GM21529 (cell line): Measurements from ENCODE around the gene RYR1.
A peak's percentile ranks its signal among the peaks of the same experiment; 100 is the strongest.
"Not testable (repeated sequence)": the region's sequence is repeated elsewhere in the genome, so short reads cannot be mapped to it uniquely, and the experiment has no call there.

Experiments
- ATAC-seq: cut with Tn5 transposase; IDR thresholded peaks from one replicate; pipeline ENCODE4 v1.9.1; 2021; ENCODE audit not compliant: unreplicated experiment

Gene RYR1

DNA sequence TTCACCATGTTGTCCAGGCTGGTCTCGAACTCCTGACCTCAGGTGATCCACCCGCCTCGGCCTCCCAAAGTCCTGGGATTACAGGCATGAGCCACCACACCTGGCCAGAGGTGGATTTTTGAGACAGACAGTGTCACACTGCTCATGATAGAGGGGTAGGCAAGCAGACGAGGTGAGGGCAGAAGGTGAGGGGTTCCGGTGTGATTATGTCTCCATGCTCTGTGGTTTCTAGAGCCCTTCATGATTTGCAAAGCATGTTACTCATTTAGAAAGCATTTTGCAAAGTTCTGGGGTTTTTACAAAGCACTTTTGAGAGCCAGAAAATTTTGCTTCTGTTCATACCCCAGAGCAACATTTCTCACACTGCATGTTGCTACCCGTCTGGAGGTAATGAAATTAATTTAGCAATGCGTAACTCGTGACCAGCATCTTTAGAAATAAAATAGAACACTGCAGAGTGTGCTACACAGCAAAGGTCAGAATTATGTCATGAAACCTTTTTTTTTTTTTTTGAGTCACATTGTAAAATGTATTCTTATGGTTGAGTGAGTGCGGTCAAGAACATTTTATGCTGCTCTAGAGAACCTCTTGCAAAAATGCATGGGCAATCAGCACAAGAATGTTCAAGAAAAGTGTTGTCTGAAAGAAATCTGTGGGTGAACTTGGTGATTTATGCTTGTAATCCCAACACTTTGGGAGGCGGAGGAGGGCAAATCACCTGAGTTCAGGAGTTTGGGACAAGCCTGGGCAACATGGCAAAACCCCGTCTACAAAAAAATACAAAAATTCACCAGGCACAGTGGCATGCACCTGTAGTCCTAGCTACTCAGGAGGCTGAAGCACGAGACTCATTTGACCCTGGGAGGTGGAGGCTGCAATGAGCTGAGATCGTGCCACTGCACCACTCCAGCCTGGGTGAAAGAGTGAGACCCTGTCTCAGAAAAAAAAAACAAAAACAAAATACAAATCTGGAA lies 126.2 kb downstream of the RYR1 start:
- ATAC-seq = peak; percentile 74

DNA sequence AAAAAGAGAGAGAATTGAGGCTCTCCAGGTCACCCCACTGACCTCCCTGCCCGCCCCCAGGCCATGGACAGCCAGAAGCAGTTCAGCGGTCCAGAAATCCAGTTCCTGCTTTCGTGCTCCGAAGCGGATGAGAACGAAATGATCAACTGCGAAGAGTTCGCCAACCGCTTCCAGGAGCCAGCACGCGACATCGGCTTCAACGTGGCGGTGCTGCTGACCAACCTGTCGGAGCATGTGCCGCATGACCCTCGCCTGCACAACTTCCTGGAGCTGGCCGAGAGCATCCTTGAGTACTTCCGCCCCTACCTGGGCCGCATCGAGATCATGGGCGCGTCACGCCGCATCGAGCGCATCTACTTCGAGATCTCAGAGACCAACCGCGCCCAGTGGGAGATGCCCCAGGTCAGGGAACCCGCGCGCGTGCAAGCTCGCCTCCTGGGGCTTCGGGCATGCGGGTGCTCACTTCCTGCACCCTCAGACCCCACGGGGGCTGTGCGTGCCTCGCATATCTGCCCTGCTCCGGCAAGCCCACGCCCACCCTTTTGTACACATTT lies 127.6 kb downstream of the RYR1 start:
- no peak for ATAC-seq

DNA sequence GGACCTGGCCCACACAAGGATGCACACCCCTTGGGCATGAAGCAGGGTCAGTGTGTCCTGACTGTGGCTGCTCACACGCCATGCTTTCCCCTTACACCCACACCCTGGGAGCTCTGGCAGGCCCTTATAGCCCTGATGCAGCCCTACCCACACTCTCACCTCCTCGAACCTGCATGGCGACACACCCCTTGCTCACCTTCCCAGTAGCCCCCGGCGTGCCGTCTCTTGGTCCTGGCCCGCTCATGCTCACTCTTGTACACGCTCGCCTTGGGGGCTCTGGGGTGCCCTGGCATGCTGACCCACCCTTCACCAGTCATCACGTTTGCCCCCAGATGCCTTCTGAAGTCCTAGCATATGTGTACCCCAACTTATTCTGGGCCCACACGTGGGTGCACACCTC lies 128.2 kb downstream of the RYR1 start:
- no peak for ATAC-seq

DNA sequence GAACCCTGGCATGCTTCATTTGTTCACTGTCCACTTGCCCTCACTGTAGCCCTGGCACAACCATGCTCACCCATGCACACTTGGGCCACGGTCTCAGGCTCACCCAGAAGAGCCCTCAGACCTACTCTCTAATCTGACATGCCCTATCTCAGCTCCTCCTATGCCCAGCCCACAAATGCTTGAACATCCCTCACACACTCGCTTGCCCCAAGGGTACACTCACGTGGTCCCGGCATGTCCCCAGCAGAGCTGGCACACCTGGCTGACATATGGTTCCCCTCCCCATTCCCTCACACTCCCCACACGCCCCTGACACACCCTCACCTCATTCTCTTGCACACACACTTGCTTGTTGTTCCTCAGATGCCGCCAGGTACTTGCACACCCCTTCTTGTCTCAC lies 128.6 kb downstream of the RYR1 start:
- no peak for ATAC-seq

DNA sequence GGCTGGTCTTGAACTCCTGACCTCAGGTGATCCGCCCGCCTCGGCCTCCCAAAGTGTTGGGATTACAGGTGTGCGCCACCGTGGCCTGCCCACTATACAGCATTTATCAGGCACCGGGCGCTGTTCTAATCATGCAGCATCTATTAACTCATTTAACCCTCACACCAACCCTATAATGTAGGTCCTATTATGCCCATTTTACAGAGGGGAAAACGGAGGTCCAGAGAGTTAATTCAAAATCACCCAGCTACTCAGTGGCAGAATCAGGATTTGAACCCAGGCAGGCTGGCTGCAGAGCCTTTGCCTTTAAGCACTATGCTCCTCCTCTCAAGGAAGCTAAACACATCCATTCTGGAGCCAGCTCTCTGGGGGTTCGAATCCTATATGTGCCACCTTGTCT lies 130.0 kb downstream of the RYR1 start:
- ATAC-seq = no peak

DNA sequence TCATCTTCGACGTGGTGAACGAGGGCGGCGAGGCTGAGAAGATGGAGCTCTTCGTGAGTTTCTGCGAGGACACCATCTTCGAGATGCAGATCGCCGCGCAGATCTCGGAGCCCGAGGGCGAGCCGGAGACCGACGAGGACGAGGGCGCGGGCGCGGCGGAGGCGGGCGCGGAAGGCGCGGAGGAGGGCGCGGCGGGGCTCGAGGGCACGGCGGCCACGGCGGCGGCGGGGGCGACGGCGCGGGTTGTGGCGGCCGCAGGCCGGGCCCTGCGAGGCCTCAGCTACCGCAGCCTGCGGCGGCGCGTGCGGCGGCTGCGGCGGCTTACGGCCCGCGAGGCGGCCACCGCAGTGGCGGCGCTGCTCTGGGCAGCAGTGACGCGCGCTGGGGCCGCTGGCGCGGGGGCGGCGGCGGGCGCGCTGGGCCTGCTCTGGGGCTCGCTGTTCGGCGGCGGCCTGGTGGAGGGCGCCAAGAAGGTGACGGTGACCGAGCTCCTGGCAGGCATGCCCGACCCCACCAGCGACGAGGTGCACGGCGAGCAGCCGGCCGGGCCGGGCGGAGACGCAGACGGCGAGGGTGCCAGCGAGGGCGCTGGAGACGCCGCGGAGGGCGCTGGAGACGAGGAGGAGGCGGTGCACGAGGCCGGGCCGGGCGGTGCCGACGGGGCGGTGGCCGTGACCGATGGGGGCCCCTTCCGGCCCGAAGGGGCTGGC lies 131.6 kb downstream of the RYR1 start:
- no peak for ATAC-seq

DNA sequence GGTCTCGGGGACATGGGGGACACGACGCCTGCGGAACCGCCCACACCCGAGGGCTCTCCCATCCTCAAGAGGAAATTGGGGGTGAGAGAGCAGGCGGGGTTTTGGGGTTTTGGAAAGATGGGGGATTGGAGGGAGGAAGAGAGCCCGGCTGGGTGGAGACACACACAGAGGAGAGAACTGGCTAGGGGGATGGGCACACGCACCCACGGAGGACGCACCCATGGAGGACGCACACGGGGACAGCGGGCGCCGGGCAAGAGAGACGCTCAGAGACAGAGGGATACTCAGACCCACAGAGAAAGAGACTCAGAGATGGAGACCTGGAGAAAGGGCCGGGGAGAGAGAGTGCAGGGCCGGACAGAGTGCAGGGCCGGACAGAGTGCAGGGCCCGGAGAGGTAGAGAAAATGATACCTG lies 132.2 kb downstream of the RYR1 start:
- no peak for ATAC-seq

DNA sequence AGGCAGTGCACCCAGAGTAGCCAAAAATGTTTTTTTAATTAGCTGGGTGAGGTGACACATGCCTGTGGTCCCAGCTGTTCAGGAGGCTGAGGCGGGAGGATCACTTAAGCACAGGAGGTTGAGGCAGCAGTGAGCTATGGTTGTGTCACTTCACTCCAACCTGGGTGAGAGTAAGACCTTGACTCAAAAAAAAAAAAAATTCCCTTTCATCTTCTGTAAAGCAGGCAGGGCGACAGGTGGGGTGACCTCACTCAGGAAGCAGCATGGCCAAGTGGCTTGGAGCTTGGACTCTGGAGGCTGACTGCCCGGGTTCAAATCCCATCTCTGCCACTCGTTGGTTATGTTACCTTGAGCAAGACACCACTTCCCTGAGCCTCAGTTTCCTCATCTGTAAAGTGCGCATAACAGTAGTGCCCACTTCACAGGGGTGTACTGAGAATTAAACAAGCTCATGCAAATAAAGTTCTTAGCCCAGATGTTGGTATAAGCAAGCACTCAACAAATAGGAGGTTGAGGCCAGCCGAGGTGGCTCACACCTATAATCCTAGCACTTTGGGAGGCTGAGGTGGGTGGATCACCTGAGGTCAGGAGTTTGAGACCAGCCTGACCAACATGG lies 136.0 kb downstream of the RYR1 start:
- no peak for ATAC-seq

DNA sequence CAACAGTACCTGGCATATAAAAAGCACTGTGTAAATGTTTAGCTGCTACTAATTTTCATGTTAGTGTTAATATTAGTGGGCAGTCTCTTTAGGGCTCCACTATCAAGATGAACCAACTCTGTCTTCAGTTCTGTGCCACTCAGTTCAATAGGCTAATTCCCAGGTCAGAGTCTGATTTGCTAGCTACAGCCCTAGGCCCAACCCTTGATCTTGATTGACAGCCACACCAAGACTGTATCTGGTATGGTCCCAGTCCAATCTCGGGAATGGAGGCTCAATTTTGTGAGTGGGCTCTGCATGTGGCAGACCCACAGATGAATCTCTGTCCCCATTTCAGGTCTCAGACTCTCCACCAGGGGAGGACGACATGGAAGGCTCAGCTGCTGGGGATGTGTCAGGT lies 138.2 kb downstream of the RYR1 start:
- no peak for ATAC-seq

DNA sequence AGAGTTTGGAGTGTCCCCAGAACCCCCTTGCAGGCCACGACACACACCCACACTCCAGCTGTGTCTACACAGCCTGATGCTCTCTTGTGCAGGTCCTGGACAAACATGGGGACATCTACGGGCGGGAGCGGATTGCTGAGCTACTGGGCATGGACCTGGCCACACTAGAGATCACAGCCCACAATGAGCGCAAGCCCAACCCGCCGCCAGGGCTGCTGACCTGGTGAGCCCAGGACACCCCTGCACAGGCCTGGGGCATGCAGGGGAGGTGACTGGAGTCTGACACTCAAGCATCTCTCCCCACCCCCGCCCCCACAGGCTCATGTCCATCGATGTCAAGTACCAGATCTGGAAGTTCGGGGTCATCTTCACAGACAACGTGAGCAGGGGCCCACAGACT lies 144.3 kb downstream of the RYR1 start:
- ATAC-seq = no peak

DNA sequence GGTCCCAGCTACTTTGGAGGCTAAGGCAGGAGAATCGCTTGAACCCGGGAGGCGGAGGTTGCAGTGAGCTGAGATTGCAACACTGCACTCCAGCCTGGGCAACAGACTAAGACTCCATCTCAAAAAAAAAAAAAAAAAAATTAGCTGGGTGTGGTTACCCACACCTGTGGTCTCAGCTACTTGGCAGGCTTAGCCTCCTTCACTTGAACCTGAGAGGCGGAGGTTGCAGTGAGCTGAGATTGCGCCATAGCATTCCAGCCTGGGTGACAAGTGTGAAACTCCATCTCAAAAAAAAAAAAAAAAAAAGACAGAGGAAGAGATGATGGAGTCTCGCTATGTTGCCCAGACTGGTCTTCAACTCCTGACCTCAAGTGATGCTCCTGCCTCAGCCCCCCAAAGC lies 145.8 kb downstream of the RYR1 start:
- ATAC-seq = not testable (repeated sequence)

DNA sequence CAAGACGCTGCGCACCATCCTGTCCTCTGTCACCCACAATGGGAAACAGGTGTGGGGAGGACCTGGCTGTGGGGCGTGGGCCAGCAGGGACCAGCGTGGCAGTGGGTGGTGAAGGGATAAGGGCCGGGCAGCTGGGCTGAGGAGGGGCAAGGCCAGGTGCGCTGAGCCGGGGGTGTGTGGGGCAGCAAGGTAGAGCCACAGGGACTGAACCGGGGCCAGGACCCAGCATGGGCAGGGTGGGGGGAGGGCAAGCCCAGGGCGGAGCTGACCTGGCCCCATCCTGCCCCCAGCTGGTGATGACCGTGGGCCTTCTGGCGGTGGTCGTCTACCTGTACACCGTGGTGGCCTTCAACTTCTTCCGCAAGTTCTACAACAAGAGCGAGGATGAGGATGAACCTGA lies 146.6 kb downstream of the RYR1 start:
- no peak for ATAC-seq

DNA sequence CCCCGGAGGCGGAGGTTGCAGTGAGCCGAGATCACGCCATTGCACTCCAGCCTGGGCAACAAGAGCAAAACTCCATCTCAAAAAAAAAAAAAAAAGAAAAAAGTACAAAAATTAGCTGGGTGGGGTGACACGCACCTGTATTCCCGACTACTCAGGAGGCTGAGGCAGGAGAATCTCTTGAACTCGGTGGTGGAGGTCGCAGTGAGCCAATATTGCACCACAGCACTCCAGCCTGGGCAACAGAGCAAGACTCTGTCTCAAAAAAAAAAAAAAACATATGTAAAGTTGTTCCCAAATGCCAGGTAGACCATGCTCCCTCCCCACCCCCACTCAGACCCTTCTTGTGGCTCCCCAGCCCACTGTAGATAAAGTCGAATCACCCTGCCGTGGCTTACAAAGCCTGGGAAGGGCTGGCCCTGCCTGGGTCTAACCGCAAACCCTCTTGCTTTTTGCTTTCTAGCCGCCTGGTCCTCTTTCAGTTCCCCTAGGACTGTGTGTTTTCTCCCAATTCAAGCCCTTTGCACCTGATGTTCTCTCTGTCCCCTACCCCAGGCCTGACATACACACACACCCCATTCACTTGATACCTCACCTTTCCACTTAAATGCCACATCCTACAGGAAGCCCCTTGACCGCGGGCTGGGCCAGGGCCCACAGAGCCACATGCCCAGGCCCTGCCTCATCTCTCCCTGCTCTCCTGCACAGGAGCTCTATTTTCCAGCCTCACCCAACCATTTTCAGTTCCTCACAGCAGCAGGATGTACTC lies 149.9 kb downstream of the RYR1 start:
- peak; percentile 93 for ATAC-seq

DNA sequence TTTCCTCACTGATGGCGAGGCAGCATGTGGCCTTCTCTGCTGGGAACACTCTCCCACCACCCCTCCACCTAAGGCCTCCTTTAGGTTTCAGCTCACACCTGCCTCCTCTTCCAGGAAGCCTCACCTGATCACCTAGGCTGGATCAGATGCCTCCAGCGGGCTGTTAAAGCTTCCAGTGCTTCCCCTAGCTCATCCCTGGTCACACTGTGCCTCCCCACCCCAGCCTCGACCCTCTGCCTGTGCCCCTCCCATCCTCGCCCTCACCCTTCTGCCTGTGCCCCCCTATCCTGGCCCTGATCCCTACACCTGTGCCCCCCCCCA lies 150.5 kb downstream of the RYR1 start:
- ATAC-seq = no peak

DNA sequence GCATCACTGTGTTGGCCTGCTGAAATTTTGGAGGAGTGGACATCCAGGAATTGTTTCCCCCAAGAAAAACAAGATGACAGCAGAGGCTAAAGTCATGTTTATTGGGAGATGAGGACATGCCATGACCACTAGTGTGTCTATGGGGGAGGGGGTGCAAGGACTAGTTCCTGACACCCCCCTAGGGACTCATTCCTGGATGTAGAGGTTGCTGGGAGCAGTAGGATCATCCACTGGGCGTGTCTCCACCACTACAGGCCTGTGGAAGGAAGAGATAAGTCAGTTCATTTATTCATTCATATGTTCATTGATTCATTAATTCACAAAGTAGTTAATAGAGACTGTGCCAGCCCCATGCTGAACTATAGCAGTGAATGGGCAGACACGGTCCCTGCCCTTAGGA lies 154.1 kb downstream of the RYR1 start:
- no peak for ATAC-seq

DNA sequence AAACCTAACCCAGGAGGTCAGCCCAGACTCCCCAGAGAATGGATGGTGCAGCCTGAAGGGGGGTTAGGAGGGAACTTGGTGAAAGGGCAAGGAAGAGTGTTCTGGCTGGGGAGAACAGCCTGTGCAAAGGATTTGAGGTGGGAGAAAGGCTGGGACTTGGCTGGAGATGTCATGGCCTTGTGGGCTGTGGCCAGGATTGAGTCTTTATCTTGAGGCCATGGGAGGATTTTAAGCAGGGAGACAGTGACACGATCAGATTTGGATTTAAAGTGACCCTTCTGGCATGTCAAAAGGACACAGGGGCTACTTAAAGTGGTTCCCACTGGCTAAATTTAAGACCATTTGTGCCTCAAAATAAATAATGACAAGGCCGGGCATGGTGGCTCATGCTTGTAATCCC lies 154.6 kb downstream of the RYR1 start:
- no peak for ATAC-seq

DNA sequence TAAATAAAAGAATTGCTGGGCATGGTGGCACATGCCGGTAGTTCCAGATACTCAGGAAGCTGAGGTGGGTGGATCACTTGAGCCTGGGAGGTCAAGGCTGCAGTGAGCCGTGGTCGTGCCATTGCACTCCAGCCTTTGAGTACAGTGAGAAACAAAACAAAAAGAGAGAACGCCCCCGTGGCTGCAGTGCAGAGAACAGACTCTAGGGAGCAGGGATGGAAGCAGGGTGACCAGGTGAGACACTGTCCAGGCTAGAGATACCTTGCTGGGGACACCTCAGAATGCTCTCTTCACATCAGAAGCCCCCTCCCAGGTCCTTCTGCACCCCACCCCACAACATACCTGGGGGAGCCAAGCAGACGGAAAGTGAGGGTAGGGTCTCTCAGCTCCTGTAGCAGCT lies 159.4 kb downstream of the RYR1 start:
- no peak for ATAC-seq

DNA sequence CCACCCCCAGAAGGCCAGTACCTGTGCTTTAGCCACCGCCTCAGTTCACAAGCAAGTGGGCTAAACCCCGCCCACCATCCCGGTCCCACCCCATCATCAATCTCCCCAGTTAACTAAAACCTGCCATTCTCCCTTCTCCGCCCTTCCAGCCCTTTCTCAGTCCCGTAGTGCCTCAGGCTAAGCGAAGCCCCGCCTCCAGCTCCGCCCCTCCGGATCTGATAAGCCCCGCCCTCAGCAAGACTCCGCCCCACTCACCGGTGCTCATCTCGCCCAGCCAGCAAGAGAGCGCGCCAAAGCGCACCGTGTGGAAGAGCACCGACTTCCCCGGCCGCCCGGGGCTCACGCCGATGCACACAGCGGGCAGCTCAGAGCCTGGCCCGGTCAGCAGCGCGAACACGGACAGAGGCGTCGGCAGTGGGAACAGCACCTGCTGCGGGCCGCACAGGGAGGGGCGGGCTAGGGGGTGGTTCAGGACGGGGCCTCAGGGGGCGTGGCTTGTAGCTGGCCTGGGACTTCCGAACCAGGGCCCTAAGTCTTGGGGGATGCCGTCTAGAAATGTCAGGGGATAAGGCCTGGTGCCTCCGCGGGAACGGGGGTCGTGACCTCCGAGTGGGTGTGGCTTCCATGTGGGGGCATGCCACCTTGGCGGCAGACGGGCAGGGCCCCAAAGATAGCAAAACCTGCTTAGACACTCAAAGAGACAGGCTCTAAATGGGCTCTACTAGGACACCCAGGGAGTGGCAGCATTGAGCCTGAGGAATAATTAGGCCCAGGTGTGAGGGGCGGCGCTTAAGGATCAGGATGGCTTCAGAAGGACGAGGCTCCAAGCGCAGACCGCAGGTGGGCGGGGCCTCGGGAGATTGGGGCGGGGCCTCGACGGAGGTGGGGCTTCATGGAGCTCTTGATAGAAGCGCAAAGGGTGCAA lies 162.8 kb downstream of the RYR1 start:
- ATAC-seq = no peak

DNA sequence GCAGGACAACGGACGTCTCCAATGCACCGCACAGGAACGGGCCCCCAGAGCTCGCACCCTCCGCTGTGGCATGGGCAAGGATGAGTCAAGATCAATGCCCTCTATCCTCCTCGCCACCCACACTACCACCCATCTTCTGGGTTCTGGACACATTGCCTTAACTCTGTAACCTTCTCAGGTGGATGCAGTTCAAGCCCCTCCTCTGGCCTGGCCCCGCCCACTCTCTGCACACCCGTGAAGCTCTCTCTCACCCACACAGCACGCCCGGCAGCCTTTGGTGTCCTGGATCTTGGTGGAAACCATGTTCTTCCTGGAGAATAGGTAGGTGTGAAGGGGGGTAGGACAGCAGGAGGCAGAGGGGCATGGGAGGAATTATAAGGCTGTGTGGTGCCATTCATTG lies 163.6 kb downstream of the RYR1 start:
- ATAC-seq = no peak

DNA sequence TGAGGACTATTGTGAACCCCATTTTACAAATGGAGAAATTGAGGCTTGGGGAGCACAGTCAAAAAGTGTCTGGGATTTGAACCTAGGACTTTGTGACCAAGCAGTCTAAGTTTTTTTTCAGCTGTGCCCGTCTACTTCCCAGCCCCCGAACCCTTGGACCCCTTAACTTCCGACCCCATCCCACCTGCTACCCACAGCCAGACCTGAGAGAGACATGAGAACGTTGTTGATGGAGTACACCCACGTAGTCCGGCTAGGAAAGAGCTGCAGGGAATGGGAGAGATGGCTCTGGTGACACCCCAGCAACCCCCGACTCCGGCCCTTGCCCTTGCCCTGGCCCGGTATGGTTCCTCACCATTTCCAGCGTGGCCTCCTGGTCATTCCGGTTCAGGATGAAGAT lies 166.2 kb downstream of the RYR1 start:
- no peak for ATAC-seq
